ENCODE results near the gene CDCA4. TPM values are rescaled to one million over a fixed set of nuclear protein-coding genes. Genes with fewer than 3 reads are reported as not detected.

Gene CDCA4
- total RNA-seq, 1 donor from 2014 or later, result 15.2 TPM

DNA sequence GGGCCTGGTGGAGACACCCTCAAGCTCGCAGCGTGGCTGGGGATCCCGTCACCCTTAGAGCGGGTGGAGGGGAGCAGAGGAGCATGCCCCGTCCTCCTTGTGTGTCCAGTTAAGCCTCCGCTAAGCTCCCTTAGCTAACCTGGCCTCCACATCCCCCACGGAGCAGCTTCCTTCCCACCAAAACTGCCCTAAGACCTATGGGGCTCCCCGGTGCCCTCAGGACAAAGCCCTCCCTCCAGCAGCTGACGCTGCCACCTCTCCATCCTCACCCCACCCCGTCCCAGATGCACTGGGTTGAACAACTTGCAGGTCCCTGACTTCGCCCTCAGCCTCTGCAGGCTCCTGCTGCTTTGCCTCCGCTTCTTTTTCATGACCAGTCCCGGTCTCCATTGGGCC lies 46.7 kb downstream of the CDCA4 start:
- H3K9me3 ChIP-seq, result no peaks in the 10 kb centered on the region
- H3K27ac ChIP-seq, result peak overlapping the region; percentile 99
- no peak for DNase-seq (ENCODE audit: extremely low spot score in 2 of 2)
- intact Hi-C loops (cut with DNase I), result loop anchor here (5.0 kb wide), 1 partner anchor 48 kb away; the partner anchor contains the start of gene CDCA4
- H3K4me3 ChIP-seq, result peak overlapping the region; percentile 4 to 31
- no peaks in the 10 kb centered on the region for H3K36me3 ChIP-seq
- peaks cover 88% of the 10 kb centered on the region for H3K4me1 ChIP-seq
- no peaks in the 10 kb centered on the region for H3K27me3 ChIP-seq
- TF ChIP-seq POLR2A (IDR thresholded peaks at IDR 0.05) (no peak), POLR2AphosphoS5 (IDR thresholded peaks at IDR 0.05; ENCODE audit: insufficient read depth in 1 of 2, low read depth in 1 of 2) (no peak)
- TF ChIP-seq, protein P1, sequence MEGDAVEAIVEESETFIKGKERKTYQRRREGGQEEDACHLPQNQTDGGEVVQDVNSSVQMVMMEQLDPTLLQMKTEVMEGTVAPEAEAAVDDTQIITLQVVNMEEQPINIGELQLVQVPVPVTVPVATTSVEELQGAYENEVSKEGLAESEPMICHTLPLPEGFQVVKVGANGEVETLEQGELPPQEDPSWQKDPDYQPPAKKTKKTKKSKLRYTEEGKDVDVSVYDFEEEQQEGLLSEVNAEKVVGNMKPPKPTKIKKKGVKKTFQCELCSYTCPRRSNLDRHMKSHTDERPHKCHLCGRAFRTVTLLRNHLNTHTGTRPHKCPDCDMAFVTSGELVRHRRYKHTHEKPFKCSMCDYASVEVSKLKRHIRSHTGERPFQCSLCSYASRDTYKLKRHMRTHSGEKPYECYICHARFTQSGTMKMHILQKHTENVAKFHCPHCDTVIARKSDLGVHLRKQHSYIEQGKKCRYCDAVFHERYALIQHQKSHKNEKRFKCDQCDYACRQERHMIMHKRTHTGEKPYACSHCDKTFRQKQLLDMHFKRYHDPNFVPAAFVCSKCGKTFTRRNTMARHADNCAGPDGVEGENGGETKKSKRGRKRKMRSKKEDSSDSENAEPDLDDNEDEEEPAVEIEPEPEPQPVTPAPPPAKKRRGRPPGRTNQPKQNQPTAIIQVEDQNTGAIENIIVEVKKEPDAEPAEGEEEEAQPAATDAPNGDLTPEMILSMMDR (IDR thresholded peaks at IDR 0.05), result no peak

DNA sequence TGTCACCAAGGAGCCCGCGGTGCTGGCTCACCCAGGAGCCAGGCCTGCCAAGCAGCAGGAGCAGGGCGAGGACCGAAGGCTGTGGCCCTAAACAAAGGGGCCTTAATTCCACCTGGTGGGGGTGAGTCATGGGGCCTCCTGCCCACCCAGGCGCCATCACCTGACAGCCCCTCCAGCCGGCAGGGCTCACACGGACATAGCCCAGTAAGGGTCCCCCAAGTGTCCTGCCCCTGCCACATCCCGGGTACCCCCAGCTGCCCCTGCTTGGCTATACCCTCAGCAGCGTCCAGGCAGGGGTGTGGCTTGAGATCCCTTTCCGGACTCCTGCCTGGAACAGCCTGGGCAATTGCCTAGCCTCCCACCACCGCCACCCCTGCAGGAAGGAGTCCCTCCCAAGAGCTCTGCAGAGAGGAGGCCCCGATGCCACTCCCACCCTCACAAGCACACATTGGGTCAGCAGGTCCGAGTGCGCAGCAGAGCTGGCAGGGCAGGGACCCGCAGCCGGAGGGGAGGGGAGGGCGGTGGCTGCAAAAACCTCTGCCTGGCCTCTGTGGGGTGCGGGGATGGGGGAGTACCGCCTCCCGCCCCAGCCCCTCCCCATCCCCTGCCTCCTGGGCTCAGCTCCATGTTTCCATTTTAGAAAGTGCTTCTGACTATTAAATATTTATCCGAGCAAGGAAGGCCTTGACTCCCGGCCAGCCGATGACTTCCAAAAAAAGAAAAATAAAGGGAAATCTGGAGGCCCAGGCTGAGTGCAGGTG lies 47.3 kb downstream of the CDCA4 start:
- TF ChIP-seq, protein P1 (IDR thresholded peaks at IDR 0.05), result no peak
- TF ChIP-seq POLR2AphosphoS5 (IDR thresholded peaks at IDR 0.05; ENCODE audit: insufficient read depth in 1 of 2, low read depth in 1 of 2), result peak; percentile 57 to 76
- Histone ChIP-seq H3K27ac (peak overlapping the region; percentile 99), H3K27me3 (no peaks in the 10 kb centered on the region), H3K4me1 (peaks cover 90% of the 10 kb centered on the region), H3K4me3 (peak overlapping the region; percentile 4 to 31), H3K9me3 (no peaks in the 10 kb centered on the region), H3K36me3 (no peaks in the 10 kb centered on the region)
- DNase-seq (ENCODE audit: extremely low spot score in 2 of 2), result peak in 1 of 2 donors; percentile 97
- intact Hi-C loops (cut with DNase I), result loop anchor here (5.0 kb wide), 1 partner anchor 49 kb away; the partner anchor contains the start of gene CDCA4

DNA sequence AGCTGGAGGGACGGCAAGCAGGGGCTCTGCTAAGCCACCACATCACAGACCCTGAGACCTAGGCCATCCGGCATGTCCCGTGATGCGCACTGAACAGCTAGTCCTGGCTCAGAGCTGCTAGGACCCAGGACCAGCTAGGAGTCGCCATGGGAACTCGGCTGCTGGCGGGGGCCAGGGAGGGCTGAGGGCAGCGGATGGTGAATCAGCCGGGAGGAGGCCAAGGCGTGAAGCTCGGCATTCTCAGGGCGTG lies 47.8 kb downstream of the CDCA4 start:
- intact Hi-C loops (cut with DNase I), result loop anchor here (5.0 kb wide), 1 partner anchor 49 kb away; the partner anchor contains the start of gene CDCA4
- peak overlapping the region; percentile 4 to 31 for H3K4me3 ChIP-seq

DNA sequence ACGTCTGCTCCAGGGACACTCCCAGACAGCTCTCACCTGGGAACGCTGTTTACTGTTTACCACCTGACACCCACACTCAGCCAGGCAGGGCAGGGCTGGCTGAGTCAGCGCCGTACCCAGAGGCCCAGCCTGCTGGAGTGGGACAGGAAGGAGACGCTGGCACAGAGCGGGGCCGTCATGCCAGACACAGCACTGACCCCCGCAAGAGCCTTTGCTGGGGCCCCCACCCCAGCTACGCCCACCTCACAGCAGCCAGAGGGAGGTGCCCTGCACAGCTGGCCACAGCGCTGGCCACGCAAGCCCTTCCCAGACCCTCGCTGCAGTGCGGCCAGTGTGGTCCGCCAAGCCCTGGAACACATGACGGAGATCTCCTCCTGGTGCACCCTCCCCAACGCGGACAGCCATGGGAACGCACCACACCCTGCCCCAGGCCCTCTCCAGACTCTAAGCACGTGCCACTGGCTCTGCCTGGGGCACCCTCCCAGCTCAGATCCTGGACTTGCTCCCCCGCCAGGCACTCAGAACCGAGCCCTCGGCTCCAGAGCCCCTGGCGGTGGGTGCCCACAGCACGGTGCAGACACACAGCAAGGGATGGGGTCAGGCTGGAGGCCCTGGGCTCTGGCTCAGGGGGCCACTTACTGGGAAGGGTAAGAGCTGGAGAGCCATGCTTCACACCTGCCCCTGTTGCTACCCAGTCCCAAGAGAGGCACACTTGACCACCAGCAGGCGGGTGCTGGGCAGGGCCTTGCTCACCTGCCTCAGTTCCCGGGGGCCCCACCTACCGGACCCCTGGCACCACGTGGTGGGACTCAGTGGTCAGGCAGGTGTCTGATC lies 48.4 kb downstream of the CDCA4 start:
- peak in 1 of 2 donors; percentile 95 for DNase-seq (ENCODE audit: extremely low spot score in 2 of 2)
- Histone ChIP-seq H3K9me3 (no peaks in the 10 kb centered on the region), H3K4me1 (peaks cover 94% of the 10 kb centered on the region), H3K27me3 (no peaks in the 10 kb centered on the region), H3K27ac (peak overlapping the region; percentile 99), H3K4me3 (peak overlapping the region; percentile 4 to 31), H3K36me3 (no peaks in the 10 kb centered on the region)
- intact Hi-C loops (cut with DNase I), result loop anchor here (5.0 kb wide), 1 partner anchor 50 kb away; the partner anchor contains the start of gene CDCA4
- no peak for TF ChIP-seq POLR2A (IDR thresholded peaks at IDR 0.05)
- TF ChIP-seq, protein P1 (IDR thresholded peaks at IDR 0.05), result peak in 1 of 3 experiments; percentile 11
- TF ChIP-seq POLR2AphosphoS5 (IDR thresholded peaks at IDR 0.05; ENCODE audit: insufficient read depth in 1 of 2, low read depth in 1 of 2), result peak; percentile 63 to 68

More for the DNA sequence above, 47.8 kb downstream of the CDCA4 start:
- no peak for TF ChIP-seq POLR2A (IDR thresholded peaks at IDR 0.05)
- TF ChIP-seq, protein P1 (IDR thresholded peaks at IDR 0.05), result no peak
- TF ChIP-seq POLR2AphosphoS5 (IDR thresholded peaks at IDR 0.05; ENCODE audit: insufficient read depth in 1 of 2, low read depth in 1 of 2), result peak in 1 of 2 donors; percentile 89
- Histone ChIP-seq H3K4me1 (peaks cover 92% of the 10 kb centered on the region), H3K36me3 (no peaks in the 10 kb centered on the region), H3K27me3 (no peaks in the 10 kb centered on the region), H3K9me3 (no peaks in the 10 kb centered on the region), H3K27ac (peak overlapping the region; percentile 99)
- no peak for DNase-seq (ENCODE audit: extremely low spot score in 2 of 2)

All from vagina (tissue), 2 donors.